GM18511 (cell line): ENCODE data around the gene F10.
"Not testable (repeated sequence)": the region's sequence is repeated elsewhere in the genome, so short reads cannot be mapped to it uniquely, and the experiment has no call there.

Experiments
- ATAC-seq: cut with Tn5 transposase; IDR thresholded peaks from one replicate; pipeline ENCODE4 v1.9.1; 2021; ENCODE audit warnings: mild to moderate bottlenecking, moderate library complexity; ENCODE audit not compliant: unreplicated experiment

The F10 gene

DNA sequence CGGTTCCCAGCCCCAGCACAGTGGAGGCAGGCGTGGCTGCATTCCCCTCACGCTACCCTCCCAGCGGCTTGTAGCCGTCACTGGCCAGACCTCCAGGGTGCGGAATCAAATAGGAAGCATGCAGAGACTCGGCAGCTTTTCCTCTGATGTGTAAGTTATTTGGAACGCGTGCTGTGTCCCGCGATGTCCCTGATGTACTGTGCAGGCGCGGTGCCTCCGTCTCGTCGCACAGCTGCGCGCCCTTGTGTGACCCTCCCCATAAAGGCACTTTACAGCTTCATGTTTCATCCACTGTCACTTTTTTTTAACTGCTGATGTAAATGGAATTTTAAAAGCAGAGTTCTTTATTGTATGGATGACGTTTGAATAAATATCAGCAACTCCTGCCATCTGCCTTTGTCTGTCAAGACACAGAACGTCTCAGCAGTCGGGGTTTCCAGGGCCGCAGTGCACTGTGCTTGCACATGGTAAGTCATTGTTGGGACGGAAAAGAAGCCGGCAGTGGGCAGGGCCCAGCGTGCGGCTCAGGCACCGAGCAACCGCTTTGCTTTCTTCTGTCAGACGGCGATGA, 24.4 kb upstream of the F10 start:
- no peak for ATAC-seq

DNA sequence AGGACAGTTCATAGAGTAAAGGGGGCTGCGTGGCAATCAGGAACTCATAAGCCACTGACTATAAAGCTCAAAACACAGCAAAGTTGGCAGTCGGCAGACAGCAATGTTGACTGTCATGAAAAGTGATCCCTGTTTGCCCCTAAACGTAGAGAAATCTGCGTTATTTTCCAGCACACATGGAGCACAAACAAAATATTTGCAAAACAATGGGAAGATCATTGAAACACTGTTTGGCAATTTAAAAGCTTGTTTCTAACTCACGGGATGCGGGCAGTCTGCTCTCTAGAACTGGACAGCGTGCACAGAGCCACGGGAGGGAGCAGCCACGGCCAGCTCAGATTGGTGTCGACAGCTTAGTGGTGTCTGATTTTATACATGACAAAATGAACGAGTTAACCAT, 23.5 kb upstream of the F10 start:
- ATAC-seq: no peak

- not testable (repeated sequence) for ATAC-seq
Measured at GRCh38 chr13:113102302-113102701, 20.3 kb upstream of the F10 start.

GRCh38 chr13:113102727-113103126, 19.9 kb upstream of the F10 start:
- no peak for ATAC-seq

DNA sequence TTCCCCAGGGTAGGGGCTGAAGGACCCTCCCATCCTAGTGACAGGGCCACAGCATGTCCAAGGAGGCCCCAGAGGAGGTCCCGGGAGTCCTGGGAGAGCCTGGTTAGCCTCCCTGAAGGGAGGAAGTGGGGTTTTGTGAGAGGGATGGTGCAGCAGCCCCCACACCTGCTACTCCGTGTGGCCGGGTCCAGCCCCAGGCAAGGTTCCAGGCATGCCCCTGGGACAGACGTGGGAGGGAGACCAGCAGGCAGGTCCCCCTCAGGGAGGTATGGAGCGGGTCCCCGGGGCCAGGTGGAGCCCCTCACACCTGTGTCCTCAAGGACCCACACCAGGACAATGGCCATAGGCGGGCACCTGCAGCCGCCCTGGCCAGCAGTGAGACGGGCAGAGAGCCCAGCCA, 19.0 kb upstream of the F10 start:
- no peak for ATAC-seq

- no peak for ATAC-seq
Measured at GRCh38 chr13:113105032-113105920, 17.3 kb upstream of the F10 start, which contains the start of gene F7. Gene F7, plus strand, starts transcription at chr13:113105791. Its CDS starts 51 bp downstream, at chr13:113105842.

DNA sequence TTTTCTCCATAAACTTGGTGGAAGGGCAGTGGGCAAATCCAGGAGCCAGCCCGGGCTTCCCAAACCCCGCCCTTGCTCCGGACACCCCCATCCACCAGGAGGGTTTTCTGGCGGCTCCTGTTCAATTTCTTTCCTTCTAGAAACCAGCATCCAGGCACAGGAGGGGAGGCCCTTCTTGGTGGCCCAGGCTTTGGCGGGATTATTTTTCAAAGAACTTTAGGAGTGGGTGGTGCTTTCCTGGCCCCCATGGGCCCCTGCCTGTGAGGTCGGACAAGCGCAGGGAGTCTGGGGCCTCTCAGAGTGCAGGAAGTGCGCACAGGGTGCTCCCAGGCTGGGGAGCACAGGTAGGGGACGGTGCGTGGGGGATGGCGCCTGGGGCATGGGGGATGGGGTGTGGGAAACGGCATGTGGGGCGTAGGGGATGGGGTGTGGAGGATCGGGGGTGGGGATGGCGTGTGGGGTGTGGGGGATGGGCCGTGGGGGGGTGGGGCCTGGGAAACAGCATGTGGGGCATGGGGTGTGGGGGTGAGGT, 16.6 kb upstream of the F10 start:
- no peak for ATAC-seq

DNA sequence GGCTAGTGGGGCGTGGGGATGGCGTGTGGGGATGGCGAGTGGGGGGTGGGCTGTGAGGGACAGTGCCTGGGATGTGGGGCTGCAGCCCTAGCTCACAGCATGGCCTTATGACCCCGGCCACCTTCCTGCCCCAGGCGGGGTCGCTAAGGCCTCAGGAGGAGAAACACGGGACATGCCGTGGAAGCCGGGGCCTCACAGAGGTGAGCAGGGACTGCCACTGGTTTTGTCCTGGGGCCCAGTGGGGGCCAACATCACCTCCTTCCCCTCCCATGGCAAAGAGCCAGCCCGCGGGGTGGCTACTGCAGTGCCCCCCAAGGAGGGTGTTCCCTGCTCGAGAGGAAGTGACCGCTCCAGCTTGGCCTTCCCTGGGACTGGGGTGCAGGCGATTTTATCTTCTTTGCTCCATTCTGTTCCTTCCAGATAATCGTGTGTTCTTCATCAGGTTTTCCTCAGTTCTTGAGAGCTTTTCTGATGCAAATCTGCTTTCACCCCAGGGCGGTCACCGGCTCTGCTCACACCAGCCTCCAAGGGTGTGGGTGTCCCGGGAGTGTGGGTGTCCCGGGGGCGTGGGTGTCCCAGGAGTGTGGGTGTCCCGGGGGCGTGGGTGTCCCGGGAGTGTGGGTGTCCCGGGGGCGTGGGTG, 15.8 kb upstream of the F10 start:
- no peak for ATAC-seq

- ATAC-seq: not testable (repeated sequence)
Measured at GRCh38 chr13:113108521-113108920, 14.1 kb upstream of the F10 start.

DNA sequence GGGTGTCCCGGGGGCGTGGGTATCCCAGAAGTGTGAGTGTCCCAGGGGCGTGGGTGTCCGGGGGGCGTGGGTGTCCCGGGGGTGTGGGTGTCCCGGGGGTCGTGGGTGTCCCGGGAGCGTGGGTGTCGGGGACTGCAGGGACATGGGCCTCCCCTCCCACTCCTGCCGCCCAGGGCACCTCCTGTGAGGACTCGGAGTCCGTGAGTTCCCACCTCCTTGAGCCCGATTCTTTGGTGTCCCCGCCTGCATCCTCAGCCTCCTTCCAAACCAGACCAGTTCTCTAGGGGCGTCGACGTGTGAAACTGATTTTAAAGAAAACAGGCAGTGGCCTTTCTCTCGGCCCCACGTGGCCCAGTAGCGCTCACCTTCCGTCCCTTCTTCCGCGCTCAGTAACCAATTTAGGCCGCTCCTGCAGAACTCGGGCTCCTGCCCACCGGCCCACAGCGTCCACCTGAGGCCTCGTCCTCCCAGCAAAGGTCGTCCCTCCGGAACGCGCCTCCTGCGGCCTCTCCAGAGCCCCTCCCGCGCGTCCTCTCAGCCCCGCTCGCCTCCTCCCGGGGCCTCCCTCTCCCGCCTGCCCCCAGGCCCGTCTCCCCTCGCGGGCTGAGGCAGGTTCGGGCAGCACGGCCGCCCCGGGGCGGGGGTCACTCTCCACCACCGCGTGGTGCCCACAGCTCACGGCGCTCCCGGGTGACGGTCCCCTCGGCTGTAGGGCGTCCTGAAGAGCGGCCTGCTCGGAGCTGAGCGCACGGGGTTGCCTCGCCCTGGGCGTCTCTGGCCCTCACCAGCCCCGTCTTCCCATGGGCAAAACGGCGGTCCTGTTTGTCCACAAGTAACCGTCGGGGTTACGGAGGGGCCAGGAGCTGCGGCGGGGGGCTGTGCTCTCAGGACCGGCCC, 13.2 kb upstream of the F10 start:
- ATAC-seq: no peak

DNA sequence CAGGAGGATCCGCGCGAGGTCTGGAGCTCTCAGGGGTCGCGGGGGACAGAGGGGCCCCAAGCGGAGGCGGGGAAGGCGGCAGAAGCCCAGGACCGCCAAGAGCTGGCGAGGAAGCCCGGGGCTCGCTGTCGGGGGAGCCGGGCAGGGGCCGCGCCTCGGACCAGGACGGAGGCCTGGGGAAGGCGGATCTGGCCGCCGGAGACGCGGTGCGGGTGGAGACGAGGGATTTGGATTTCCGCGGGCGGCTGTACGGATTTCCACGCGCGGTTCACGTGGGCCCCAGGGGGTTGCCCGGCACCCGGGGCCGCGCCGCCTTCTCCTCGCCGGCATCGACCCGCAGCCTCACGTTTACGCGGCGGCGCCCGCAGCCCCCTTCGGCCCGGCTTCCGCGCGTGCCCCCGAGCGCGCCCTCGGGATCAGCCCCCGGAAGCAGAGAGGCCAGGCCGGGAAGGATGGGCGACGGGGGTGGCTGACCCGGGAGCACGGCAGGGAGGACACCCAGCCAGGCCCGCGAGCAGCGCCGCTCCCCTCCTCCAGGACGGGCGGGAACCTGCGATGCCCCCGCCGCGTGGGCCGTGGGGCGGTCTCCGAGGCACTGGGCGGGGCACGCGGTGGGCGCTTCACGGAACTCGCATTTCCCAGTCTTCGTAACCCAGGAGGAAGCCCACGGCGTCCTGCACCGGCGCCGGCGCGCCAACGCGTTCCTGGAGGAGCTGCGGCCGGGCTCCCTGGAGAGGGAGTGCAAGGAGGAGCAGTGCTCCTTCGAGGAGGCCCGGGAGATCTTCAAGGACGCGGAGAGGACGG, 12.3 kb upstream of the F10 start:
- no peak for ATAC-seq

GRCh38 chr13:113110852-113111315, 11.7 kb upstream of the F10 start:
- ATAC-seq: no peak

DNA sequence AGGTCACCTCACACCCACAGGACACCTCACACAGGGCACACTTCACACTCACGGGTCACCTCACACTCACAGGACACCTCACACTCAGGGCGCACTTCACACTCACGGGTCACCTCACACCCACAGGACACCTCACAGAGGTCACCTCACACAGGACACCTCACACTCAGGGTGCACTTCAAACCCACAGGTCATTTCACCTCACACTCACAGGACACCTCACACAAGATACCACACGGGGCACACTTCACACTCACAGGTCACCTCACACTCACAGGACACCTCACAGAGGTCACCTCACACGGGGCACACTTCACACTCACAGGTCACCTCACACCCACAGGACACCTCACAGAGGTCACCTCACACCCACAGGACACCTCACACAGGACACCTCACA, 10.8 kb upstream of the F10 start:
- not testable (repeated sequence) for ATAC-seq

- ATAC-seq: not testable (repeated sequence)
Measured at GRCh38 chr13:113112475-113112874, 10.1 kb upstream of the F10 start.

GRCh38 chr13:113112893-113113845, 9.4 kb upstream of the F10 start:
- ATAC-seq: no peak

GRCh38 chr13:113113846-113114271, 8.7 kb upstream of the F10 start:
- ATAC-seq: no peak

GRCh38 chr13:113114511-113115362, 7.9 kb upstream of the F10 start:
- no peak for ATAC-seq
